GM21528 (cell line): ENCODE measurements around the gene POLR2B.
"Not testable (repeated sequence)": the region's sequence is repeated elsewhere in the genome, so short reads cannot be mapped to it uniquely, and the experiment has no call there.

Experiments used
- ATAC-seq: cut with Tn5 transposase; IDR thresholded peaks from one replicate; pipeline ENCODE4 v1.9.1; 2021; ENCODE audit warnings: mild to moderate bottlenecking, moderate library complexity; ENCODE audit not compliant: unreplicated experiment, low FRiP score

POLR2B gene

GRCh38 chr4:56981795-56982201 is 3.1 kb downstream of the POLR2B start:
- ATAC-seq, result no peak

- no peak for ATAC-seq
Observed at GRCh38 chr4:56986192-56986591, 7.5 kb downstream of the POLR2B start.

GRCh38 chr4:56986952-56987351 is 8.3 kb downstream of the POLR2B start:
- no peak for ATAC-seq

GRCh38 chr4:56990109-56990905 is 11.6 kb downstream of the POLR2B start:
- no peak for ATAC-seq

GRCh38 chr4:56995525-56995924 is 16.8 kb downstream of the POLR2B start:
- ATAC-seq, result no peak

- ATAC-seq, result no peak
Observed at GRCh38 chr4:56999751-57000150, 21.1 kb downstream of the POLR2B start.

- no peak for ATAC-seq
Observed at GRCh38 chr4:57013543-57014120, 34.9 kb downstream of the POLR2B start.

GRCh38 chr4:57018980-57019379 is 40.3 kb downstream of the POLR2B start:
- no peak for ATAC-seq

GRCh38 chr4:57020467-57021101 is 41.9 kb downstream of the POLR2B start:
- no peak for ATAC-seq

- ATAC-seq, result no peak
Observed at GRCh38 chr4:57023104-57023503, 44.4 kb downstream of the POLR2B start.

GRCh38 chr4:57034520-57034919 is 55.8 kb downstream of the POLR2B start:
- ATAC-seq, result no peak

- ATAC-seq, result no peak
Observed at GRCh38 chr4:57037982-57038604, 59.4 kb downstream of the POLR2B start.

GRCh38 chr4:57039345-57039744 is 60.6 kb downstream of the POLR2B start:
- no peak for ATAC-seq

GRCh38 chr4:57040510-57040909 is 61.8 kb downstream of the POLR2B start:
- no peak for ATAC-seq

- ATAC-seq, result no peak
Observed at GRCh38 chr4:57041020-57041419, 62.3 kb downstream of the POLR2B start.

GRCh38 chr4:57042711-57043169 is 64.0 kb downstream of the POLR2B start:
- no peak for ATAC-seq

GRCh38 chr4:57043347-57044251 is 64.9 kb downstream of the POLR2B start:
- ATAC-seq, result no peak

GRCh38 chr4:57044279-57044678 is 65.6 kb downstream of the POLR2B start:
- no peak for ATAC-seq

- ATAC-seq, result no peak
Observed at GRCh38 chr4:57044996-57045395, 66.3 kb downstream of the POLR2B start.

- not testable (repeated sequence) for ATAC-seq
Observed at GRCh38 chr4:57047046-57047445, 68.3 kb downstream of the POLR2B start.
